ENCODE measurements around the gene GMDS. TPM values are rescaled to one million over a fixed set of nuclear protein-coding genes. Genes with fewer than 3 reads are reported as not detected.

GMDS gene
- total and polyA plus RNA-seq, 2 of the 4 experiments (the other 2 are of a cell fraction) = 7.3 to 21.9 TPM

DNA sequence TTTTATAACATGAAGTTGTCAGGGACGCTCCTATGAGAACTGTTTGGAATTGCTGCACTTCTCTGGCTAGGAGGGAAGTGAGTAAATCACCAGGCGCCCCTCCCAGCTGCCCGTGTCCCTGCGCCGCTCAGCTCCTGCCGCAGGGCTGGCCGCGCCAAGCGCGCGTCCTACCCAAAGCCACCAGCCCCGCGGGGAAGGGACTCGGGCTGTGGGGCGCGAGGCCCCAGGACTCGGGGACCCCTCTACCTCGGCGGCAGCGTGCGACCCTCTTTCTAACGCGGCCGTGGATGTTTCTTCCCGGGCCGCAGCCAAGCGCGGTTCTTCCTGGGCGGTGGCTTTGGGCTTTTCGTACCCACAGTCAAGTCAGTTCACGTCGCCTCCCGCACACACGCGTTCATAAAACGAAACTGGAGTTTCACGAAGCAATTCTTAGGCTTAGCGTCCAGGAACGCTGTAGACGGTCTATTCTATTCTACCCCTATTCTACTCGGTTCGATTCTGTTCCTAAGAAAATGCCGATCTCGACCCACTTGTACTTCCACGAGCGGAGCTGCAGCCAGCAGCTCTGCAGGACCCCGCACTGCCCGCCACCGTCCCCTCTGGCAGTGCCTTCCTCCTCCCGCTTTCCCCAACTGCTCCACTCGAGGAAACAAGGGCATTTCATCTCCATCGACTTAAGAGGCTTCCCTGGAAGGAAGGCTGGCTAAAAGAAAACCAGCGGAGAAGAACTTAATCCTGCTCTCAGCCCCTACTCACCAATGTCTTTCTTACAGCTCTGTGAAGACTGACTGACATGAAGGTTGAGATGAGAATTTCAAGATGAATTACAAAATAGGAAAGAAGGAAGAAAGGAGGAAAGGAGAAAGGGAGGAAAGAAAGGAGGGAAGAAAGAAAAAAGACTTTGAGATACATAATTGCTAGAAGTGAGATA is 620.3 kb downstream of the GMDS start:
- peak overlapping the region; percentile 35 for H4K5ac ChIP-seq (ENCODE audit: low read depth, low read length)
- H3K56ac ChIP-seq (ENCODE audit: extremely low read depth, insufficient read depth, low read length) = peak overlapping the region; percentile 48; the same call in 1 of the 2 replicates
- H2BK15ac ChIP-seq (ENCODE audit: low read depth, low read length) = peak overlapping the region; percentile 62
- in situ Hi-C loops (cut with MboI; ENCODE audit: low sequenced_read_pairs) (no loop called here), intact Hi-C loops (cut with micrococcal nuclease) (no loop called here), dilution Hi-C loops (cut with HindIII; ENCODE audit: low sequenced_read_pairs, unreplicated experiment) (no loop called here)
- 3% methylated on average over 26 of the region's 53 CpGs; no CpG with 5 or more reads in 1 of the 2 experiments for WGBS, 2 experiments (ENCODE audit: extremely low coverage in 2 of 2, insufficient read length in 1 of 2)
- ATAC-seq (ENCODE audit: low read depth) (peak; percentile 85), DNase-seq (peak; percentile 62)
- CTCF ChIA-PET = interaction anchor here (0.6 to 2.2 kb wide), 4 partner anchors 11 to 823 kb away, joined by 3 to 5 read pairs (median 4); no protein-coding TSS in a partner anchor
- H3K9me1 ChIP-seq (ENCODE audit: insufficient read depth, low read length) = 0 out of 2 replicates have a peak, but pooled peaks cover 3% of the 10 kb centered on the region
- POLR2A ChIA-PET (ENCODE audit: unreplicated experiment) = interaction anchor here (0.7 kb wide), 1 partner anchor 293 kb away, joined by 28 read pairs; no protein-coding TSS in a partner anchor
- TF ChIP-seq RAD21 (IDR thresholded peaks at IDR 0.05; ENCODE audit: low read length) (no peak), MAFK (IDR thresholded peaks at IDR 0.05; ENCODE audit: low read depth, low read length) (no peak), NFE2L2 (IDR thresholded peaks at IDR 0.05; ENCODE audit: low read depth, low read length) (no peak), MXI1 (IDR thresholded peaks at IDR 0.05; ENCODE audit: borderline replicate concordance, low read depth, low read length) (no peak), ELK1 (IDR thresholded peaks at IDR 0.05; ENCODE audit: borderline replicate concordance, low read depth, low read length) (no peak)
- TF ChIP-seq, protein P1, sequence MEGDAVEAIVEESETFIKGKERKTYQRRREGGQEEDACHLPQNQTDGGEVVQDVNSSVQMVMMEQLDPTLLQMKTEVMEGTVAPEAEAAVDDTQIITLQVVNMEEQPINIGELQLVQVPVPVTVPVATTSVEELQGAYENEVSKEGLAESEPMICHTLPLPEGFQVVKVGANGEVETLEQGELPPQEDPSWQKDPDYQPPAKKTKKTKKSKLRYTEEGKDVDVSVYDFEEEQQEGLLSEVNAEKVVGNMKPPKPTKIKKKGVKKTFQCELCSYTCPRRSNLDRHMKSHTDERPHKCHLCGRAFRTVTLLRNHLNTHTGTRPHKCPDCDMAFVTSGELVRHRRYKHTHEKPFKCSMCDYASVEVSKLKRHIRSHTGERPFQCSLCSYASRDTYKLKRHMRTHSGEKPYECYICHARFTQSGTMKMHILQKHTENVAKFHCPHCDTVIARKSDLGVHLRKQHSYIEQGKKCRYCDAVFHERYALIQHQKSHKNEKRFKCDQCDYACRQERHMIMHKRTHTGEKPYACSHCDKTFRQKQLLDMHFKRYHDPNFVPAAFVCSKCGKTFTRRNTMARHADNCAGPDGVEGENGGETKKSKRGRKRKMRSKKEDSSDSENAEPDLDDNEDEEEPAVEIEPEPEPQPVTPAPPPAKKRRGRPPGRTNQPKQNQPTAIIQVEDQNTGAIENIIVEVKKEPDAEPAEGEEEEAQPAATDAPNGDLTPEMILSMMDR (conservative IDR thresholded peaks at IDR 0.05; ENCODE audit: low read depth, low read length) = no peak
- no TSS peak for BruUV-seq (replicated peaks)
- 0 out of 4 replicates have a peak, but pooled peaks cover 4 to 5% of the 10 kb centered on the region in 2 experiments for H3K79me1 ChIP-seq (ENCODE audit: low read depth in 1 of 2, low read length in 2 of 2)
- H3K9ac ChIP-seq (ENCODE audit: low read depth, low read length) = peak overlapping the region; percentile 69
- peak overlapping the region; percentile 13 for H2AK9ac ChIP-seq (replicated peaks; ENCODE audit: low read depth, low read length, poor library complexity)
- H3K23ac ChIP-seq (ENCODE audit: low read depth, low read length) = peak overlapping the region; percentile 79
- H2BK20ac ChIP-seq (ENCODE audit: low read depth, low read length) = peak overlapping the region; percentile 75; the same call in 1 of the 2 replicates
- peaks cover 9% of the 10 kb centered on the region for H3K4me1 ChIP-seq (ENCODE audit: control insufficient read depth, insufficient read depth, low read length)
- peak overlapping the region; percentile 74 for H3K4ac ChIP-seq (ENCODE audit: low read depth, low read length)
- peak overlapping the region; percentile 56 for H3K27ac ChIP-seq (ENCODE audit: insufficient read depth, low read length)
- peak overlapping the region; percentile 72 for H4K91ac ChIP-seq (ENCODE audit: insufficient read depth, low read depth, low read length)
- H3K27me3 ChIP-seq (ENCODE audit: control insufficient read depth, insufficient read depth, low read length) = peaks cover 2% of the 10 kb centered on the region
- peak overlapping the region; percentile 88 for H3K4me2 ChIP-seq (ENCODE audit: low read depth, low read length)
- peak overlapping the region; percentile 38 for H3K18ac ChIP-seq (ENCODE audit: low read depth, low read length)
- H3K9me3 ChIP-seq (ENCODE audit: control insufficient read depth, insufficient read depth, low read length) = no peaks in the 10 kb centered on the region
- H2BK5ac ChIP-seq (ENCODE audit: low read depth, low read length, poor library complexity, severe bottlenecking) = peak overlapping the region; percentile 15
- no peaks in the 10 kb centered on the region for H4K20me1 ChIP-seq (ENCODE audit: insufficient read depth, low read length)
- H3K4me3 ChIP-seq (ENCODE audit: insufficient read depth, low read depth, low read length) = peak overlapping the region; percentile 67
- peak overlapping the region; percentile 50 for H2BK120ac ChIP-seq (ENCODE audit: low read depth, low read length)
- H2AK5ac ChIP-seq (ENCODE audit: low read depth, low read length) = peak overlapping the region; percentile 71
- H2AFZ ChIP-seq (replicated peaks; ENCODE audit: low read length, poor library complexity) = peak overlapping the region; percentile 88
- H3K14ac ChIP-seq (replicated peaks; ENCODE audit: low read depth, low read length) = peak overlapping the region; percentile 89
- H3K36me3 ChIP-seq (ENCODE audit: control insufficient read depth, insufficient read depth, low read length) = peaks cover 2% of the 10 kb centered on the region; the same call in 1 of the 2 replicates
- H4K8ac ChIP-seq (ENCODE audit: low read depth in 2 of 2, low read length in 2 of 2) = peak overlapping the region; percentile 82 to 88
